HK-2 (cell line): ENCODE measurements around the gene NFATC1.

Experiments
- DNase-seq: peaks from one replicate; pipeline ENCODE4 v3.0.0-alpha.2; 2018; ENCODE audit not compliant: unreplicated experiment

Gene NFATC1

DNA sequence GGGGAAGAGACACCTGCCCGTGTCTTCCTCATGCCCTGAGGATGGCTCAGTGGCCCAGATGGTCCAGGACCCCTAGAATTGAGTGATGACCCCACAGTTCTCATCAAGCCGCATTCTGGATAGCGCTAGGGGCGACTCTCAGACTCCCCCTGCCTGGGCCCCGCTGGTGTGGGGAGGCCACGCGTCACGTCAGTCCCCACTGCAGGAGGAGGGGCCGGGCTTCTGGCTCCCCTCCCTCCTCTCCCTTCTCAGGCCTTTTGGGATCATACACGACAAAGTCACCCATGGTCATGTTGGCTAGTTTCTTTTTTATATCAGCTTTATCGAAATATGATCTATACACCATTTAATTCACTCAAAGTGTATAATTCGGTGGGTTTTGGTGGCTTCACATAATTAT is 61.5 kb downstream of the NFATC1 start:
- no peak for DNase-seq

DNA sequence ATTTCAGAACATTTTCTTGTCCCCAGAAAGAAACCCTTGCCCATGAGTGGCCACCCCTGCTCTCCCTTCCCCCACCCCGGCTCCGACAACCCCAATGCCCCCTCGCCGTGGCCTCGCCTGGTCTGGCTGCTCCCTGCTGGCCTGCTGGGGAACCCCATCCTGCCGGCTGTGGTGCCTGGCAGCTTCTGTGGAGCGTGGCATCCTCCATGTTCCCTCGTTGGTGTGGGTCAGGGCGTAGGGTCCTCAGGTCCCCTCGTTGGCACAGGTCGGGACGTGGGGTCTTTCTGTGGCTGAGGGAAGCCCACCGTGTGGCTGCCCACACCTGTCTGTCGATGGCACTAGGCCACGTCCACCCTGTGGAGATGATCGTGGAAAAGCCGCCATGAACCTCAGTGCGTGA is 61.9 kb downstream of the NFATC1 start:
- no peak for DNase-seq

DNA sequence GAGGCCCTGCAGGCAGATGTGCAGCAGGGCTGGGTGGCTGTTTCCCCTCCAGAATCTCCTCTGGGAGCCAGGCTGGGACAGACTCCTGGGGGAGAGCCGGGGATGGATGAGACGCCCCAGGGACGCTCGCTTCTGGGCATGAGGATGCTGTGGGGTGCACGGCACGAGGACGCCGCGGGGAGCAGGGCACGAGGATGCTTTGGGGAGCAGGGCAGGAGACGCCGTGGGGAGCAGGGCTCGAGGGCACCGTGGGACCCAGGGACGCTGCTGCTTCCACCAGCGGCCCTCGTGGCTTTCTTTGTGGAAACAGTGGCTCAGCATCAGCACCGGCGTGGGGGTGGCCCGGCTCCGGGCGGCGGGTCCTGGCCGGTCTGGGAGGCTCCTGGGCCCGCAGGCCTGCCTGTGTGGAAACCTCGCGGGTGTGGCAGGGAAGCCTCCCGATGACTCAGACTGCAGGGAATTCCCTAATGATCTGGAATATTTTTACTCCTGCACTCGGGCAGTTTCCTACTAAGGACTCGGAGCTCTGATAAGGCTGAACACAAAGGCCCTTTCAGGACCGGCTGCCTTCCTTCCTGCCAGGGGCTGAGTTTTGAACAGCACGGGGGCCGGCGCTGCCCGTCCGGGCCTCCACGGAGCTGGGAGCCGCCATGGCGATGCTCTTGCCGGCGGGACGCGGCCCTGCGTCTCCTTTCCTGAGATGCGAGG is 62.6 kb downstream of the NFATC1 start:
- peak; percentile 40 for DNase-seq

GRCh38 chr18:79458917-79459803 is 63.4 kb downstream of the NFATC1 start:
- DNase-seq: no peak

DNA sequence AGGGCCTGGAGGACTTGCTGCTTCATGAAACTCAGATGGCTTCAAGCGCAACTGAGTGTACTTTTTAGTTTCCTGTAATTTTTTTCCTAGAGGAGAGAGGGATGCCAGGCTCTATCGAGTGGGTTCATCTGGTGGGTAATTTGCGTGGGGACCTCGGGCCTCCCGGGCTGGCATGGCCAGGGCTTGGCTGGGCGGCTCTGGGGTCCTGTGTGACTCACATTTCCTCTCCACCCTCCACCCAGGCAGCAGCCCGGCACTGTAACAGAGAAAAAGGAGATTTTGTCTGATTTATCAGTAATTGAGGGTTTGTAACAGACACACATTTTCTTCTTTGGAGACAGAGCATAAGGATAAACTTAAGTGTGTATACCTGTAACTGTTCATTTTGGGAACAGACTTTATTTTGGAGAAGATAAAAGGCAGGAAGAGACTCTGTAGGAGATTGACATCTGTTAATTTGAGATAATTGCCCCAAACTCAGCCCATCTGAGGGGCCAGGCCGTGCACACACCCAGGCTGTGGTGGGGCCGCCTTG is 64.3 kb downstream of the NFATC1 start:
- no peak for DNase-seq

GRCh38 chr18:79460481-79461300 is 65.0 kb downstream of the NFATC1 start:
- DNase-seq: no peak

- no peak for DNase-seq
Observed at GRCh38 chr18:79461627-79462026, 65.9 kb downstream of the NFATC1 start.

DNA sequence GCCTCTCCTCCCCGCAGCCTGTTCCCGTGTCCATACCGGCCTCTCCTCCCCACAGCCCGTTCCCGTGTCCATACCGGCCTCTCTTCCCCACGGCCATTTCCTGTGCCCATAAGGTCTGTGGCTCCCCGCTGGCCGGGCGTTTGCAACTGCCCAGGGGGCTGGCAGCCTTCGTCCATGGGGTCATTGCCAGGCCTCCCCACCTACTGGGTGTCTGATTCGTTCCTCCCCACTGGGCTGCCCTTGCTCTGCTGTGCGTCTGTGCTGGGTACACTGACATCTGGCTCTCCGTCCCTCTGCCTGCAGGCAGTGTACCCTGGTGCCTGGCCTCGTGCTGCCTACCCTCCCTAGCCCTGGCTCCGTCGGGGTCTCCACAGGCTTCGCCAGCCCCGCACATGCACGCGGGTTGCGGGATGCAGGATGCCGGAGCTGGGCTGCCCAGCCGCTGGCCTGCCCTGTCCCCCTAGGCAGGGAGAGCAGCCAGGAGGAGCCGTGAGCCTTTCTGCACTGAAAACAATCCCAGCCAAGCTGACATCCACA is 67.8 kb downstream of the NFATC1 start:
- no peak for DNase-seq

GRCh38 chr18:79465392-79465991 is 69.8 kb downstream of the NFATC1 start:
- DNase-seq: no peak

GRCh38 chr18:79466591-79466990 is 70.9 kb downstream of the NFATC1 start:
- no peak for DNase-seq

GRCh38 chr18:79467126-79467525 is 71.4 kb downstream of the NFATC1 start:
- no peak for DNase-seq

DNA sequence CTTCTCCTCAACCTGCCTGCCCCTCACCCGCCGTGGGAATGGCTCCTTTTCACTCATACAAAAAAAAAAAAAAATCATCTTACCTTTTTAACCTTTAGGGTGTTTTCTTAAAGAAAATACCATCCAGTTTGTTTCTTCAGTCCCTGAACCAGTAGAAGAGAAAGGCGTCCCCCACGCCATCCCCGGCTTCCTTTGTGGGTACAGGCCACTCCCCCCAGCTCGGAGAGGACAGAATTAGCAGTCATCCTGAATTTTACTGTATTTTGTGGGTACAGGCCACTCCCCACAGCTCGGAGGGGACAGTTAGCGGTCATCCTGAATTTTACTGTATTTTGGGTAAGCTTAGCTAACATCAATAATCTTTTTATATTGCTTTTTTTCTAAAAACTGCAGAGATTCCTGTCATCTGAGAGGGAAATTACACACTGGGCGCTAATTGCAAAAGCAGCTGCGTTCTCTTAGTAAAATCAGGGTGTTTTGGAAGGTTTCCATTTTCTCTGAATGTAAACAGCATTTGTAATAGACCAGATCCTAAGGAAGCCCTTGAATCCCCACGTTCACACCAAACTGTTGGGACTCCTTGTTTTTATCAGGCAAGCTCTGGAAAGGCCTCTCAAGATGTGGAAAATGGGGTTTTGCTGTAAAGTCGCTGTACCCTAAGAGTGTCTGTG is 72.5 kb downstream of the NFATC1 start:
- DNase-seq: no peak

GRCh38 chr18:79469309-79469708 is 73.6 kb downstream of the NFATC1 start:
- DNase-seq: no peak

GRCh38 chr18:79469751-79470505 is 74.2 kb downstream of the NFATC1 start:
- no peak for DNase-seq

- no peak for DNase-seq
Observed at GRCh38 chr18:79470547-79470946, 74.8 kb downstream of the NFATC1 start.

DNA sequence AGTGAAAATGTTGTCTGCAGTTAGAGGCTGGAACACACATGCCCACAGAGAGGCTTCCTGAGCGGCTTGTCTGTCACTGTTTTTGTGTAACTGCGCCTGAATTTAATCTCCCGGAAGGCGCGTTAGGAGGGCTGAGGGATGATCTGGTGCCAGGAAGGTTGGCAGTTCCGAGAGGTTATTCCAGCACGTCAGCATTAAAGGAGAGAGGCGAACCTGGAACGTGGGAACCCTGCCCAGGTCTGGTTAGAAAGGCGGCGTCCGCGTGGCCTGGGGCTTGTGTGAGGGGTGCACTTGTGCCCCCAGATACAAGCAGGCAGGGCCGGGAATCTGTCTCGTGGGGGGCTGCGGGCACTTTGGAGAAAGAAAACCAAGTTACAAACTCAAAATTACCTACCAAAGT is 75.3 kb downstream of the NFATC1 start:
- no peak for DNase-seq

GRCh38 chr18:79471597-79471996 is 75.9 kb downstream of the NFATC1 start:
- no peak for DNase-seq

DNA sequence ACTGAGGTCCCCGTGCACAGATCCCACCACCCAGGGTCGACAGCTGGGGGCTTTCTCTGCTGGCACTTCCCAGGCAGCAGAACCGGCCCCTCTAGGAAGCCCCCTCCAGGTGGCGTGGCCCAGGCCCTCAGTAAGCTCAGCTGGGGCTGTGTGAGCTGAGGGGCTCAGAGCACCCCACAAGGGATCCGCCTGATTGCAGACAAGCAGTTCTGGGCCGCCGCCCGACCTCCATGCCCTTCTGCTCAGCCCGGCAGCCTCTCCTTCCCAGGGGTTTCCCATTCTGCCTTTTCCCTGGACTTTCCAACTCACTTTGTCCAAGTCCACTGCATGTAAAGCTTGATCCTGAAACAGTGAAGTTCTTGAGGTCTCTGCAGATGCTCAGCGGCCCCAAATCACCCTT is 76.4 kb downstream of the NFATC1 start:
- no peak for DNase-seq

DNA sequence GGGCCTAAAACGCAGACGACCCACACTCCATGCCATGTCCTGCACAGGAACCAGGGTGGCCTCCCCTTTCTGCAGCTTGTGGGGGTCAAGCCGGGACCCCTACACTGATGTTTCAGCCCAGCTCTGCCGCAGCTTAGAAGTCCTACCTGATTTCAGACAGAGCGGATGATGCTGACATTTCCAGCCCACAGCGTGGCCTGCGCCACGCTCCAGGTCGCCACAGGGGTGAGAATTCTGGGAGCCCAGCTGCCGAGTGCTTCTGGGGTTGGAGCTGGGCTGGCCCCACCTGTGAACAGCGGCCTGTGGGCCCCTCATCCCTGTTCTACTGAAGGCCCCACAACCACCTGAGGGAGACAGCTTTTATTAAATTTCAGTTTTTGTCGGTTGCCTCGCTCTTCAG is 77.2 kb downstream of the NFATC1 start:
- DNase-seq: no peak
